HG03196 (cell line): ENCODE measurements around the gene FOXP1.

Experiments
- ATAC-seq: cut with Tn5 transposase; IDR thresholded peaks from one replicate; pipeline ENCODE4 v1.9.1; 2021; ENCODE audit not compliant: unreplicated experiment

Gene FOXP1

GRCh38 chr3:71095511-71096291, 487.8 kb downstream of the FOXP1 start:
- no peak for ATAC-seq

GRCh38 chr3:71094658-71095209, 488.8 kb downstream of the FOXP1 start:
- no peak for ATAC-seq

- ATAC-seq = no peak
These were observed 490.9 kb downstream of the FOXP1 start for GRCh38 chr3:71092665-71093064.

- ATAC-seq = no peak
These were observed 493.3 kb downstream of the FOXP1 start for GRCh38 chr3:71090207-71090606.

- no peak for ATAC-seq
These were observed 494.2 kb downstream of the FOXP1 start for GRCh38 chr3:71089271-71089847.

- no peak for ATAC-seq
These were observed 494.8 kb downstream of the FOXP1 start for GRCh38 chr3:71088742-71089141.

- no peak for ATAC-seq
These were observed 495.4 kb downstream of the FOXP1 start for GRCh38 chr3:71088019-71088708.

- ATAC-seq = peak; percentile 95
These were observed 496.1 kb downstream of the FOXP1 start for GRCh38 chr3:71087143-71088018.

- ATAC-seq = no peak
These were observed 496.8 kb downstream of the FOXP1 start for GRCh38 chr3:71086777-71087142.

- ATAC-seq = no peak
These were observed 499.8 kb downstream of the FOXP1 start for GRCh38 chr3:71083726-71084131.

GRCh38 chr3:71082833-71083232, 500.7 kb downstream of the FOXP1 start:
- no peak for ATAC-seq

GRCh38 chr3:71080517-71081083, 502.9 kb downstream of the FOXP1 start:
- no peak for ATAC-seq

GRCh38 chr3:71078723-71079525, 504.6 kb downstream of the FOXP1 start:
- no peak for ATAC-seq

- no peak for ATAC-seq
These were observed 505.3 kb downstream of the FOXP1 start for GRCh38 chr3:71078199-71078598.

- no peak for ATAC-seq
These were observed 506.5 kb downstream of the FOXP1 start for GRCh38 chr3:71077070-71077469.

GRCh38 chr3:71076361-71077002, 507.0 kb downstream of the FOXP1 start:
- no peak for ATAC-seq

- no peak for ATAC-seq
These were observed 508.0 kb downstream of the FOXP1 start for GRCh38 chr3:71075494-71075893.

GRCh38 chr3:71074423-71074822, 509.1 kb downstream of the FOXP1 start:
- no peak for ATAC-seq

- ATAC-seq = no peak
These were observed 510.5 kb downstream of the FOXP1 start for GRCh38 chr3:71072986-71073385.
